Mammary epithelial cell (primary cell): ENCODE measurements around the gene CXorf58.

Source experiments
- EZH2 ChIP-seq: IDR thresholded peaks from 2 replicates; pipeline ENCODE4 v1.6.1; 2012; ENCODE audit warnings: low read length, inconsistent platforms, borderline replicate concordance
- TF ChIP-seq, protein P1 (sequence below), 2 donors: IDR thresholded peaks in 1 of 2; conservative IDR thresholded peaks in 1 of 2; 2 replicates each; pipeline ENCODE4 v1.5.1; 2011 to 2012; ENCODE audit warnings: inconsistent platforms in 2 of 2, low read length in 2 of 2, mild to moderate bottlenecking in 2 of 2, control low read depth in 1 of 2, low read depth in 1 of 2; ENCODE audit not compliant: insufficient read depth in 1 of 2; ENCODE audit errors: extremely low read depth in 1 of 2

DNA sequence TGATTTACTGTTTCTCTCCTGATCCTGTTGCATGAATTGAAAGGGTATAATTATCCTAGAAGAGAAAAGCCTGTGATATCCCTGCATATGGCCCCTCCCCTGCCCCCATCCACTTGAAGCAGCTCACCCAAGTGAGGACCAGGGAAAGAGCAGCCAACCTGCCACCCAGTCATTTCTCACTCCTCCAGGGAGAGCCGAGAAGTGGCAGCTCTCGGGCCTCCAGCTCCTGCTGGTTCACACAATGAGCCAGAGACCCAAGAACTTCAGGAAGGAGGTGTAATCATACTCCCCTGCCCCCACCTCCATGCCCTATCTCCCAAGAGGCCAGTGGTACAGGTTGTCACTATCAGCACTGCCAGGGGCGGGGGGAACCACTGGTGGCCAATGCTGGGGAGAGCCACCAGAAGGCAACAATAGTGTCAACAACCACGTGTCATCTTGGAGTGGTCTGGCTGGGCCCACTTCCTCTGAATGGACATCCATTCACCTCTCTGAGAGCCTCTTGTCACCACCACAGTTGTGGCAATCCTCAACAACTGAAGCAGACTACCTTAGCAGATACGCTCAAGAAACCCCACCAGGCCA, 43.0 kb upstream of the CXorf58 start:
- no peak for TF ChIP-seq EZH2
- TF ChIP-seq, protein P1, sequence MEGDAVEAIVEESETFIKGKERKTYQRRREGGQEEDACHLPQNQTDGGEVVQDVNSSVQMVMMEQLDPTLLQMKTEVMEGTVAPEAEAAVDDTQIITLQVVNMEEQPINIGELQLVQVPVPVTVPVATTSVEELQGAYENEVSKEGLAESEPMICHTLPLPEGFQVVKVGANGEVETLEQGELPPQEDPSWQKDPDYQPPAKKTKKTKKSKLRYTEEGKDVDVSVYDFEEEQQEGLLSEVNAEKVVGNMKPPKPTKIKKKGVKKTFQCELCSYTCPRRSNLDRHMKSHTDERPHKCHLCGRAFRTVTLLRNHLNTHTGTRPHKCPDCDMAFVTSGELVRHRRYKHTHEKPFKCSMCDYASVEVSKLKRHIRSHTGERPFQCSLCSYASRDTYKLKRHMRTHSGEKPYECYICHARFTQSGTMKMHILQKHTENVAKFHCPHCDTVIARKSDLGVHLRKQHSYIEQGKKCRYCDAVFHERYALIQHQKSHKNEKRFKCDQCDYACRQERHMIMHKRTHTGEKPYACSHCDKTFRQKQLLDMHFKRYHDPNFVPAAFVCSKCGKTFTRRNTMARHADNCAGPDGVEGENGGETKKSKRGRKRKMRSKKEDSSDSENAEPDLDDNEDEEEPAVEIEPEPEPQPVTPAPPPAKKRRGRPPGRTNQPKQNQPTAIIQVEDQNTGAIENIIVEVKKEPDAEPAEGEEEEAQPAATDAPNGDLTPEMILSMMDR (conservative IDR thresholded peaks at IDR 0.05 in 1 of 2, IDR thresholded peaks at IDR 0.05 in 1 of 2; ENCODE audit: extremely low read depth in 1 of 2, insufficient read depth in 1 of 2, low read depth in 1 of 2, low read length in 2 of 2) = no peak
